ENCODE measurements around the gene THAP7. TPM values are rescaled to one million over a fixed set of nuclear protein-coding genes. Genes with fewer than 3 reads are reported as not detected.
"Not testable (repeated sequence)": the region's sequence is repeated elsewhere in the genome, so short reads cannot be mapped to it uniquely, and the experiment has no call there.

Gene THAP7, protein sequence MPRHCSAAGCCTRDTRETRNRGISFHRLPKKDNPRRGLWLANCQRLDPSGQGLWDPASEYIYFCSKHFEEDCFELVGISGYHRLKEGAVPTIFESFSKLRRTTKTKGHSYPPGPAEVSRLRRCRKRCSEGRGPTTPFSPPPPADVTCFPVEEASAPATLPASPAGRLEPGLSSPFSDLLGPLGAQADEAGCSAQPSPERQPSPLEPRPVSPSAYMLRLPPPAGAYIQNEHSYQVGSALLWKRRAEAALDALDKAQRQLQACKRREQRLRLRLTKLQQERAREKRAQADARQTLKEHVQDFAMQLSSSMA
- total RNA-seq (2014; rRNA removed; shearing (Covaris generic); ENCODE audit: low replicate concordance) = 33.7 and 43.9 TPM in 2 replicates

DNA sequence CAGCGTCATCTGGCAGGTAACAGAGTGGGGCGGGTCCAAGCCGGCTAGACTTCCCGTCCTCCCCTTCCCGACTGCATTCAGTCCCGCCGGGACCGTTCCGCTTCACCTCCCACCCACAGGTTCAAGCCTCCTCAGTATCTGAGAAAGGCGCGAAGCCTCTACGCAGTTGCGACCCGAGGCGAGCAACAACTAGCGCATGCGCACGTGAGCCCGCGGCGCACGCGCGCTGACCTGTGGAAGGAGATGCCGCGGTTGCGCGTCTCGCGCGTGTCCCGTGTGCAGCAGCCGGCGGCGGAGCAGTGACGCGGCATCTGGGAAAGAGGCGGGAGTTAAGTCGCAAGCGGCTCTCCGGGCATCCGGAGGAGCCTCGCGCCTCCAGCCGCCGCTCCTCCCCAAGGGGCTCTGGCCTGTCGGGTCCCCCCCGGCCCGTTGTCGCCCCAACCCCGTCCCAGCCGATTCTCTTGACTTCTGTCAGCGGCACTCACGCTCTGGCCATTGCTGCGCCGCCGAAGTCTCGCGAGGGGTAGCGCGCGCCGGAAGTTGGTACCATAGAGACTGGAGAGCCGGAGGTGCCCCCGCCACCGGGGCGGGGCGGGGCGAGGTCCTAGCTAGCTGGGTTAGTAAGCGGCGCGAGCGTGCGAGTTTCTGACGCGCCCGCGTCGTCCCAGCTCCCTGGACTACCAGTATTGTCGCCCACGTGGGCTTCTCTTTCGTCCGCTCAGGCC, at the start of gene THAP7:
TSS of gene THAP7 (minus strand) at position 518 of the 725 bp plus-strand sequence. CDS start at position 311, 207 bp downstream.
- no peaks in the 10 kb centered on the region; the same call in 1 of the 2 replicates for H3K36me3 ChIP-seq (ENCODE audit: insufficient read depth, low read length)
- DNase-seq = peak; percentile 99
- H2AFZ ChIP-seq (ENCODE audit: low read length) = peak within 1 kb of the TSS; percentile 80; the same call in 1 of the 2 replicates
- H3K4me1 ChIP-seq (ENCODE audit: low read length) = peaks cover 30% of the 10 kb centered on the region
- H3K4me3 ChIP-seq (ENCODE audit: low read length) = peak within 1 kb of the TSS; percentile 95
- peaks cover 32% of the 10 kb centered on the region for H3K79me2 ChIP-seq (ENCODE audit: low read length)
- H3K9ac ChIP-seq (ENCODE audit: low read length) = peak within 1 kb of the TSS; percentile 100
- H3K27ac ChIP-seq (ENCODE audit: low read length) = peak within 1 kb of the TSS; percentile 100
- H3K4me2 ChIP-seq (ENCODE audit: low read depth, low read length, poor library complexity, severe bottlenecking) = peak within 1 kb of the TSS; percentile 95
- no peaks in the 10 kb centered on the region for H3K9me3 ChIP-seq (ENCODE audit: low read length)
- peaks cover 3% of the 10 kb centered on the region; the same call in 1 of the 2 replicates for H4K20me1 ChIP-seq (ENCODE audit: insufficient read depth, low read depth, low read length)
- H3K9me2 ChIP-seq (replicated peaks; ENCODE audit: insufficient read depth, low read length) = no peaks in the 10 kb centered on the region
- no peaks in the 10 kb centered on the region for H3K27me3 ChIP-seq (ENCODE audit: low read length)

DNA sequence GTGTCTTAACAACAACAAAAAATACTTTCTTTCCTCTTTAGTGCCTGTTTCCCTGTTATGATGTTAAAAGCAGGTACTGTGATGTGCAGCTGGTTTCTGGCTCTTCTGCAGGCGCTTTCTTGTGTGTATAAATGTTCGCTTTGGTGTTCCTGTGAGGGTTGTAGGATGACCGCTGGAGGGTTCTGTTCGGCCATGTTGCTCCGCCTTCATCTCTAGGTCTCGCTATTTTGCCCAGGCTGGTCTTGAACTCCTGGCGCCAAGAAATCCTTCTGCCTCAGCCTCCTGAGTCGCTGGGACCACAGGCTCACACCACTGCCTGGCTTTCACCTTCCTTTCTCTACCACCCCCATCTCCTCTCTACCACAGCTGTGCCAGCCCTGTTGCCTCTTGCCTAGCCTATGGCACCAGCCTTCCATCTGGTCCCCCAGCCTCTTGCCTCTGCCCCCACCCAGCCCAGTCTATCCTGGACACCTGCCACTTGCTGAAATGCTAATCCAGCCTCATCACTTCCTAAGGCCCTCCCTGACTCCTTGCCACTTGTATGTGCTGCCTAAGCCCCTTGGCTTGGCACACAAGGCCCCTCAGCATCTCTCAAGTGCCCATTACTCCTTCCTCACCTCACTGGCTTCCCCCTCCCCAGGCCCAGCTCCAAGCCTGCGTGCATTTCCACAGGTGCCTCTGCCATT, 49.4 kb upstream of the THAP7 start:
- Histone ChIP-seq H3K9me3 (ENCODE audit: low read length) (no peaks in the 10 kb centered on the region), H3K27me3 (ENCODE audit: low read length) (no peaks in the 10 kb centered on the region), H3K4me3 (ENCODE audit: low read length) (no peak overlapping the region), H3K27ac (ENCODE audit: low read length) (no peak overlapping the region), H3K9ac (ENCODE audit: low read length) (no peak overlapping the region), H4K20me1 (ENCODE audit: insufficient read depth, low read depth, low read length) (no peaks in the 10 kb centered on the region), H3K9me2 (replicated peaks; ENCODE audit: insufficient read depth, low read length) (no peaks in the 10 kb centered on the region), H3K36me3 (ENCODE audit: insufficient read depth, low read length) (no peaks in the 10 kb centered on the region), H3K4me1 (ENCODE audit: low read length) (peaks cover 11% of the 10 kb centered on the region), H2AFZ (ENCODE audit: low read length) (no peak overlapping the region), H3K4me2 (ENCODE audit: low read depth, low read length, poor library complexity, severe bottlenecking) (no peak overlapping the region), H3K79me2 (ENCODE audit: low read length) (no peaks in the 10 kb centered on the region)
- DNase-seq = peak; percentile 21

DNA sequence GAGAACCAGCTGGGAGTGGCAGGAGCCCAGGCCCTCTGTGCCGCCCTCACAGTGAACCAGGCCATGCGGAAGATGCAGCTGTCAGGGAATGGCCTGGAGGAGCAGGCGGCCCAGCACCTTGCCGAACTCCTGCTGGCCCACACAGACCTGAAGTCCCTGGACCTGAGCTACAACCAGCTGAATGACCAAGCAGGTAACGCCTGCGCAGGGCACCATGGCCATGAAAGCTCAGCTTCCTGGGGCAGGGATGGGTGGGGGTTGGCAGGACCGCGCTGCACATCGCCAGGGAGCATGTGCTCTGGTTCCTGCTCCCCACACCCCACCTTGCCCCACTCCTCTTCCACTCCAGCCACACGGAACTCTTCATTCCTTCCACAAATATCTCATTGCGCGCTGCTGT, 47.0 kb upstream of the THAP7 start:
- not testable (repeated sequence) for H2AFZ ChIP-seq (ENCODE audit: low read length); H3K27ac ChIP-seq (ENCODE audit: low read length); H3K9me3 ChIP-seq (ENCODE audit: low read length); H3K79me2 ChIP-seq (ENCODE audit: low read length); H3K4me2 ChIP-seq (ENCODE audit: low read depth, low read length, poor library complexity, severe bottlenecking); H3K9me2 ChIP-seq (replicated peaks; ENCODE audit: insufficient read depth, low read length); H3K4me3 ChIP-seq (ENCODE audit: low read length); DNase-seq; H3K9ac ChIP-seq (ENCODE audit: low read length); H4K20me1 ChIP-seq (ENCODE audit: insufficient read depth, low read depth, low read length); H3K36me3 ChIP-seq (ENCODE audit: insufficient read depth, low read length); H3K27me3 ChIP-seq (ENCODE audit: low read length)
- peaks cover 29% of the 10 kb centered on the region for H3K4me1 ChIP-seq (ENCODE audit: low read length)

DNA sequence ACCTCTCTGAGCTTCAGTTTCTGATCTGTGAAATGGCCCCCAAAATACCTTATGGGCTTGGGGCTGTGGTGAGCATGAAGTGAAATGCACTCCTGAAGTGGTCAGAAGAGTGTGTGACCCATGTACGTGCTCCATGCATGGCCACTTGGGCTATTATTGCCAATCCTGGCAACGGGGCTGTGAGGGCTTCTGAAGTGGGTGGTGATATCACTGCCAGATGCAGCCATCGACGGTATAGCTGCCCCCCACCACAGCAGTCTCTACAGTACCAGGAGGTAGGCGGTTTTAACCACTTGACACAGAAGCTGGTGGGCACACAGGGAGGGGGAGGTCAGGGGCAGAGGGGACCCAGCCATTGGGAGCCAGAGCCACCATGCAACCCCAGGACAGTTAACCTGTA, 46.5 kb upstream of the THAP7 start:
- not testable (repeated sequence) for H3K9ac ChIP-seq (ENCODE audit: low read length); H2AFZ ChIP-seq (ENCODE audit: low read length); H3K36me3 ChIP-seq (ENCODE audit: insufficient read depth, low read length); DNase-seq; H3K4me3 ChIP-seq (ENCODE audit: low read length); H3K9me2 ChIP-seq (replicated peaks; ENCODE audit: insufficient read depth, low read length); H3K9me3 ChIP-seq (ENCODE audit: low read length); H3K79me2 ChIP-seq (ENCODE audit: low read length); H3K27me3 ChIP-seq (ENCODE audit: low read length); H3K27ac ChIP-seq (ENCODE audit: low read length); H3K4me2 ChIP-seq (ENCODE audit: low read depth, low read length, poor library complexity, severe bottlenecking); H4K20me1 ChIP-seq (ENCODE audit: insufficient read depth, low read depth, low read length)
- peaks cover 35% of the 10 kb centered on the region for H3K4me1 ChIP-seq (ENCODE audit: low read length)

DNA sequence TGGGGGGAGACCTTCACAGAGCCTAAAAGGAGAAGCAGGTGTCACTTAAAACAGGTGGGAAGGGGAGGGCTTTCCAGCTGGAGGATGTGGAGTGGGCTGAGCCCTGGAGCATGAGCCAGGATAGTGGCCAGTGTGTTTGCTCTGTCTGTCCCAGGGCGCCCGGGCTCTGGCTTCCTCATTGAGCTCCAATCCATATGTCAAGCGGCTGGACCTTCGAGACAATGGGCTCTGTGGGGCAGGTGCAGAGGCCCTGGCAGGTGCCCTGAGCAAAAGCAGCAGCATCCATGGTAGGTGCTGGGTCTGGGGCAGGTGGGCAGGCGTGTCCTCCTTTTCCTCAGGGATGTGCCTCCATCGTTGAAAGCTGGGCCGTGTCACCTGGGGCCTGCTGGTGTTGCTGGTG, 45.8 kb upstream of the THAP7 start:
- Histone ChIP-seq H3K9me3 (ENCODE audit: low read length) (no peaks in the 10 kb centered on the region), H3K36me3 (ENCODE audit: insufficient read depth, low read length) (no peaks in the 10 kb centered on the region), H3K4me1 (ENCODE audit: low read length) (peaks cover 35% of the 10 kb centered on the region), H2AFZ (ENCODE audit: low read length) (no peak overlapping the region), H3K27ac (ENCODE audit: low read length) (no peak overlapping the region), H3K9ac (ENCODE audit: low read length) (no peak overlapping the region), H3K9me2 (replicated peaks; ENCODE audit: insufficient read depth, low read length) (no peaks in the 10 kb centered on the region), H3K27me3 (ENCODE audit: low read length) (no peaks in the 10 kb centered on the region), H3K4me2 (ENCODE audit: low read depth, low read length, poor library complexity, severe bottlenecking) (no peak overlapping the region), H3K79me2 (ENCODE audit: low read length) (no peaks in the 10 kb centered on the region), H3K4me3 (ENCODE audit: low read length) (no peak overlapping the region), H4K20me1 (ENCODE audit: insufficient read depth, low read depth, low read length) (no peaks in the 10 kb centered on the region)
- DNase-seq = no peak

DNA sequence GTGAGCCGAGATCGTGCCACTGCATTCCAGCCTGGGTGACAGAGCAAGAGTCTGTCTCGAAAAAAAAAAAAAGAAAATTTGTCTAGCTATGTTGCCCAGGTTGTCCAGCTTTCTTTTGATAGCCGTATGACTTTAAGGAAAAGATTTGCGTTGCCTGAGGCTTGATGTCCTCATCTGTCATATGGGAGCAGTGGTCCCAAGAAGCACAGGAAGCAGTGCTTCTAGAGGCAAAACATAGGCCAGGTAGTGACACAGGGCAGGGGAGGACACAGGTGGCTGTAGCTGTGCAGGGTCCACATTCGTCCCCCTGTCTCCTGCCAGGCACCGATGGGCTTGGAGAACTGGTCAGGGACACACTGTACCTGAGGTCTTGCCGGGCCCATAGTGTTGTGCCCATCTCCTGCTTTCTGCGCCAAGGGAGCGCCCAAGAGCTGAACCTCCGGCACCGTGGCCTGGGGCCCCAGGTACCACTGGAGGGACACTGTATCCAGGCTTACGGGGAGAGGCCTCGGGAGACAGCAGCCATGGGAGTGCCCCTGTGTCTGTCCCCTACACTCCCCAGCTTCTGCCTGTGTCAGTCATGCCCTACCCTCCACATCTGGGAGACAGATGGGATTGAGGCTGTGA, 45.2 kb upstream of the THAP7 start:
- no peak overlapping the region for H3K27ac ChIP-seq (ENCODE audit: low read length)
- DNase-seq = no peak
- peaks cover 35% of the 10 kb centered on the region for H3K4me1 ChIP-seq (ENCODE audit: low read length)
- no peaks in the 10 kb centered on the region for H4K20me1 ChIP-seq (ENCODE audit: insufficient read depth, low read depth, low read length)
- no peaks in the 10 kb centered on the region for H3K79me2 ChIP-seq (ENCODE audit: low read length)
- no peak overlapping the region for H2AFZ ChIP-seq (ENCODE audit: low read length)
- no peaks in the 10 kb centered on the region for H3K27me3 ChIP-seq (ENCODE audit: low read length)
- no peak overlapping the region for H3K4me3 ChIP-seq (ENCODE audit: low read length)
- no peaks in the 10 kb centered on the region for H3K36me3 ChIP-seq (ENCODE audit: insufficient read depth, low read length)
- no peak overlapping the region for H3K9ac ChIP-seq (ENCODE audit: low read length)
- H3K4me2 ChIP-seq (ENCODE audit: low read depth, low read length, poor library complexity, severe bottlenecking) = no peak overlapping the region
- no peaks in the 10 kb centered on the region for H3K9me3 ChIP-seq (ENCODE audit: low read length)
- H3K9me2 ChIP-seq (replicated peaks; ENCODE audit: insufficient read depth, low read length) = no peaks in the 10 kb centered on the region

DNA sequence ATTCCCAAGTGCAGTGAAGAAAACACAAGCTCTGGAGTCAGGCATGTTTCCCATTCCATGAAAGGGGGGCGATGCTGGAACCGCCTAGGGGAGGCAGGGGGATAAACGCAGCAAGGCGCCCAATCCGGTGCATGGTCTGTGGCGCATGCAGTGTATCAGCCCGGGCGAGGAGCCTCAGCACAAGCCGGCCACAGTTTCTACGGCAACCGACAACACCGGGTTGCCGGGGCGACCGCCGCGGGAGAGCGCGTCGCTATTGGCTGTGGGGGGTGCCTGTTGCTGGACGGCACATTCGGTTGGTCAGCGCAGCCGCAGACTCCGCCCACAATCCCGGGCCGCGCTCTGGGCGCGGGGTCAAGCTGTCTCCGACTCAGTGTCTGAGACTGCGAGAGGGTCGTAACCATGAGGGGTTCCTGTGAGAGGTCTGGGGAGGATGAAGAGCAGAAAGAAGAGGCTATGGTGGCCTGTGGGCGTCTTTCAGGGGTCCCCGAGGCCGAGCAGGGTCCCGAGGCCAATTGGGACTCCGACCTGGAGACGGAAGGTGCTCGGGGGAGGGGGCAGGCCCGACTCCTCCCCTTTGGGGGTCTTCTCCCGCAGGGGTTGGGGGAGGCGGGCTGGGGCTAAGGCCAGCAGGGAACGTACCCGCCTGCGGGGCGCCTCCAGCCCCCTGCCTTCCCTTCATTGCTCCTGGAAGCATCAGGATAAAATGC, 43.8 kb upstream of the THAP7 start, which contains the start of gene LRRC74B:
TSS of gene LRRC74B (plus strand) at position 362 of the 710 bp plus-strand sequence. CDS start at position 403, 41 bp downstream.
- Histone ChIP-seq H4K20me1 (ENCODE audit: insufficient read depth, low read depth, low read length) (no peaks in the 10 kb centered on the region), H3K9me2 (replicated peaks; ENCODE audit: insufficient read depth, low read length) (no peaks in the 10 kb centered on the region), H3K79me2 (ENCODE audit: low read length) (no peaks in the 10 kb centered on the region), H2AFZ (ENCODE audit: low read length) (peak within 1 kb of the TSS; percentile 39; the same call in 1 of the 2 replicates), H3K9me3 (ENCODE audit: low read length) (no peaks in the 10 kb centered on the region), H3K4me2 (ENCODE audit: low read depth, low read length, poor library complexity, severe bottlenecking) (peak within 1 kb of the TSS; percentile 75), H3K27ac (ENCODE audit: low read length) (peak within 1 kb of the TSS; percentile 78), H3K27me3 (ENCODE audit: low read length) (no peaks in the 10 kb centered on the region), H3K36me3 (ENCODE audit: insufficient read depth, low read length) (no peaks in the 10 kb centered on the region), H3K4me3 (ENCODE audit: low read length) (peak within 1 kb of the TSS; percentile 62), H3K4me1 (ENCODE audit: low read length) (peaks cover 27% of the 10 kb centered on the region), H3K9ac (ENCODE audit: low read length) (peak within 1 kb of the TSS; percentile 60)
- DNase-seq = peak; percentile 96

Data from Karpas-422 (cell line).